Measurements from ENCODE around the gene CDC123.

GRCh38 chr10:12214093-12214492 is 18.1 kb downstream of the CDC123 start:
- TF ChIP-seq GATA3 (IDR thresholded peaks at IDR 0.05; ENCODE audit: low read depth, low read length) = no peak
- TF ChIP-seq GATA2 (IDR thresholded peaks at IDR 0.05; ENCODE audit: low read depth, low read length) = no peak
